GM12891 (cell line): ENCODE results near the gene ME3.

Experiments used
- POLR2A ChIP-seq: IDR thresholded peaks from 2 replicates; pipeline ENCODE4 v1.6.1; 2011; ENCODE audit warnings: low read depth, low read length, control low read depth
- POLR2AphosphoS5 ChIP-seq: IDR thresholded peaks from 2 replicates; pipeline ENCODE4 v1.6.1; 2011; ENCODE audit warnings: low read depth, low read length, control low read depth
- POU2F2 ChIP-seq: IDR thresholded peaks from 2 replicates; pipeline ENCODE4 v1.6.1; 2011; ENCODE audit warnings: low read depth, mild to moderate bottlenecking, control low read depth, low read length, moderate library complexity
- SPI1 ChIP-seq: IDR thresholded peaks from 2 replicates; pipeline ENCODE4 v1.6.1; 2011; ENCODE audit warnings: low read depth, low read length, control low read depth
- TAF1 ChIP-seq: IDR thresholded peaks from 2 replicates; pipeline ENCODE4 v1.6.1; 2011; ENCODE audit warnings: low read depth, low read length, control low read depth

DNA sequence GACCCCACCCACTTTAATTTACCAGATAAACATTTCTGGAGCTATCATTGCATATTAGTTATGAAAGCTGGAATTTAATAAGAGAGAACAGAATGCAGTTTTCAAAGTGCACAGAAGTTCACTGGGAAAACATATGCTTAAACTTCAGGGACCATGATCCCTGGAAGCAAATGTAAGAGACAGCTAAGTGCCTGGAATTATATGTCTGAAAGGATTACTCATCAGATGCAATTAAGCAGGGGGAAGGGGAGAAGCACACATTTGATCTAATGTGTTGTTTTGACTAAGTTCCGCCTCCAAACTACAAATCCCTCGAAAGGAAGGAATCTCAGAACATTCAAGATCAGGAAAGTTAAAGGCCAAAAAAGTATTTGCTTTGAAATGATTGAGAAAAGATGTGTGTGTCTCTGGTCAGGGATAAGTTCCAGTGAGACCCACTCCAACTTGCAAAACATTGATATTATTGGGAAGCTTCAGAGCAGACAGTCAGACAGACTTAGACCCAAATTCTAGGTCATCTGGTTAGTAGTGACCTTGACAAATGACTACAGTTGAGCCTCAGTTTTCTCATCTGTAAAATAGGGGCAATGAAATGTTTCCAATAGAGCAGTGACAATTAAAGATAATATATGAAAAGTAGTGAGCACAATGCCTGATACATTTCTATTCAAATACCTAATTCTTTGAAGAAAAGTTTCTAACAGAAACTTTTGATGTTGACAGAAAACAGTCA, 147.6 kb downstream of the ME3 start:
- no peak for TF ChIP-seq POLR2AphosphoS5
- no peak for TF ChIP-seq POLR2A
- no peak for TF ChIP-seq TAF1
- TF ChIP-seq POU2F2, result no peak
- TF ChIP-seq SPI1, result no peak
